Ishikawa (cell line): Measurements from ENCODE around the gene NINJ1.

ENCODE experiments used
- CEBPB ChIP-seq: IDR thresholded peaks from 2 replicates; pipeline ENCODE4 v1.6.1; 2012
- CREB1 ChIP-seq: IDR thresholded peaks from 2 replicates; pipeline ENCODE4 v1.6.1; 2012; ENCODE audit warnings: low read depth
- RAD21 ChIP-seq: IDR thresholded peaks from 2 replicates; pipeline ENCODE4 v1.6.1; 2012; ENCODE audit warnings: low read depth
- ZBTB7A ChIP-seq: IDR thresholded peaks from 2 replicates; pipeline ENCODE4 v1.6.1; 2012; ENCODE audit warnings: low read depth
- TF ChIP-seq, protein P1 (sequence below): IDR thresholded peaks from 2 replicates; pipeline ENCODE4 v1.6.1; 2012; ENCODE audit warnings: low read depth, mild to moderate bottlenecking

DNA sequence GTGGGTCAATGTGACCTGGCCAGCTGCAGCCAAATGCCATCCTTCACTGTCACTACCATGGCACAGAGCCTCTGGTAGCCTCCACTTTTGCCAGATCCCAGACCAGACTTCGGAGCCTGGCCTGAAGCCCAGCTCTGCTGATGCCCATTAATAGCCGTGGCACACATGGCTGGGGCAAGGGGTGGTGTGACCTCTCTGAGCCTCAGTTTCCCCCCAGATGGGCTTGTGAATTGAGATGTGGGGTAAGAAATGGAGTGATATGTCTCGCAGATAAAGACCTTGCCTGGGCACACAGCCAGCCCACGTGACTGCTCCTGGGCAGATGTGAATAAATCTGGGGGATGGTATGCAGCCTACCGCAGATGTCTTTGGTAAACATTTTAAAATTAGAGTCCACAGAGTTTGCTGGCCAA lies 61.7 kb downstream of the NINJ1 start:
- TF ChIP-seq CEBPB = no peak
- no peak for TF ChIP-seq RAD21
- TF ChIP-seq, protein P1, sequence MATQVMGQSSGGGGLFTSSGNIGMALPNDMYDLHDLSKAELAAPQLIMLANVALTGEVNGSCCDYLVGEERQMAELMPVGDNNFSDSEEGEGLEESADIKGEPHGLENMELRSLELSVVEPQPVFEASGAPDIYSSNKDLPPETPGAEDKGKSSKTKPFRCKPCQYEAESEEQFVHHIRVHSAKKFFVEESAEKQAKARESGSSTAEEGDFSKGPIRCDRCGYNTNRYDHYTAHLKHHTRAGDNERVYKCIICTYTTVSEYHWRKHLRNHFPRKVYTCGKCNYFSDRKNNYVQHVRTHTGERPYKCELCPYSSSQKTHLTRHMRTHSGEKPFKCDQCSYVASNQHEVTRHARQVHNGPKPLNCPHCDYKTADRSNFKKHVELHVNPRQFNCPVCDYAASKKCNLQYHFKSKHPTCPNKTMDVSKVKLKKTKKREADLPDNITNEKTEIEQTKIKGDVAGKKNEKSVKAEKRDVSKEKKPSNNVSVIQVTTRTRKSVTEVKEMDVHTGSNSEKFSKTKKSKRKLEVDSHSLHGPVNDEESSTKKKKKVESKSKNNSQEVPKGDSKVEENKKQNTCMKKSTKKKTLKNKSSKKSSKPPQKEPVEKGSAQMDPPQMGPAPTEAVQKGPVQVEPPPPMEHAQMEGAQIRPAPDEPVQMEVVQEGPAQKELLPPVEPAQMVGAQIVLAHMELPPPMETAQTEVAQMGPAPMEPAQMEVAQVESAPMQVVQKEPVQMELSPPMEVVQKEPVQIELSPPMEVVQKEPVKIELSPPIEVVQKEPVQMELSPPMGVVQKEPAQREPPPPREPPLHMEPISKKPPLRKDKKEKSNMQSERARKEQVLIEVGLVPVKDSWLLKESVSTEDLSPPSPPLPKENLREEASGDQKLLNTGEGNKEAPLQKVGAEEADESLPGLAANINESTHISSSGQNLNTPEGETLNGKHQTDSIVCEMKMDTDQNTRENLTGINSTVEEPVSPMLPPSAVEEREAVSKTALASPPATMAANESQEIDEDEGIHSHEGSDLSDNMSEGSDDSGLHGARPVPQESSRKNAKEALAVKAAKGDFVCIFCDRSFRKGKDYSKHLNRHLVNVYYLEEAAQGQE = no peak
- TF ChIP-seq ZBTB7A = no peak
- TF ChIP-seq CREB1 = no peak
